K562 (cell line): ENCODE results near the gene PPFIA3. TPM values are rescaled to one million over a fixed set of nuclear protein-coding genes. Genes with fewer than 3 reads are reported as not detected.

ENCODE experiments used
- CBFA2T2 ChIP-seq: fragments of 450-650 bp; conservative IDR thresholded peaks from 2 replicates; pipeline ENCODE4 v1.6.1; 2017; ENCODE audit warnings: mild to moderate bottlenecking
- SMC3 ChIP-seq: conservative IDR thresholded peaks from 2 replicates; pipeline ENCODE4 v1.6.1; 2011; ENCODE audit warnings: low read depth, low read length, improper control_type of control experiment; ENCODE audit not compliant: insufficient read depth
- ZNF175 ChIP-seq: fragments of 200-800 bp; sonication (Bioruptor generic); IDR thresholded peaks from 2 replicates; pipeline ENCODE4 v1.6.1; 2016; ENCODE audit warnings: low read depth, mild to moderate bottlenecking, missing genetic modification characterization, missing compliant biosample characterization
- polyA plus RNA-seq, 8 experiments: library from polyadenylated mRNA; depleted of rRNA in 4 of 8; stranded (reverse) in 5 of 8; unstranded in 3 of 8; fragments of >200 nt; fragmentation: Nextera tagmentation in 2 of 8; fragmentation: Illumina TruSeq in 1 of 8; extraction: Ambion mirVana in 2 of 8; extraction: Trizol in 1 of 8; gene quantifications; 2 replicates each; pipeline versions ENCODE4 v1.2.1 to v1.2.3, GENCODE V29; 2011 to 2014; ENCODE audit warnings: inconsistent platforms in 1 of 8, missing spikeins in 1 of 8
- total RNA-seq, 7 experiments: library from RNA; depleted of rRNA in 6 of 7; stranded (reverse); fragments of >200 nt in 6 of 7; fragmentation: Illumina TruSeq in 2 of 7; extraction: Trizol in 2 of 7; gene quantifications; 2 replicates each; pipeline versions ENCODE4 v1.2.1 to v1.2.3, GENCODE V29; 2011 to 2021; ENCODE audit warnings: low replicate concordance in 1 of 7
- TF ChIP-seq, protein P1 (sequence below), 2 experiments: fragments of 450-650 bp; IDR thresholded peaks; 2 replicates each; pipeline ENCODE4 v1.6.1; 2018; ENCODE audit warnings: mild to moderate bottlenecking in 2 of 2, low read depth in 1 of 2; ENCODE audit not compliant: partially characterized antibody in 2 of 2
- TF ChIP-seq, protein P2 (sequence below): fragments of 450-650 bp; IDR thresholded peaks from 2 replicates; pipeline ENCODE4 v1.6.1; 2016; ENCODE audit warnings: mild to moderate bottlenecking

PPFIA3 gene
- total and polyA plus RNA-seq, 9 of the 15 experiments (the other 6 are each of a cell fraction or from before 2014, with no cell fraction given) = 0.10 to 53.0 (median 17.6) TPM

DNA sequence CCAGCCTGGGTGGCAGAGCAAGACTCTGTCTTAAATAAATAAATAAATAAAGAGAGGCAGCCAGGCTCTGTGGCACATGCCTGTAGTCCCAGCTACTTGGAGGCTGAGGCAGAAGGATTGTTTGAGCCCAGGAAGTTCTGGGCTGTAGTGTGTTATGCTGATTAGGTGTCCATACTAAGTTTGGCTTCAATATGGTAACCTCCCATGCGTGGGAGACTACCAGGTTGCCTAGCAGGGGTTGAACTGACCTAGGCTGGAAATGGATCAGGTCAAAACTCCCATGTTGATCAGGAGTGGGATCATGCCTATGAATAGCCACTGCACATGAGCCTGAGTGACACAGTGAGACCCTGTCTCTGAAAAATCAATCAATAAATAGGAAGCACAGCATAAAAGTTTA, 38.1 kb upstream of the PPFIA3 start (continued):
- TF ChIP-seq, protein P1, sequence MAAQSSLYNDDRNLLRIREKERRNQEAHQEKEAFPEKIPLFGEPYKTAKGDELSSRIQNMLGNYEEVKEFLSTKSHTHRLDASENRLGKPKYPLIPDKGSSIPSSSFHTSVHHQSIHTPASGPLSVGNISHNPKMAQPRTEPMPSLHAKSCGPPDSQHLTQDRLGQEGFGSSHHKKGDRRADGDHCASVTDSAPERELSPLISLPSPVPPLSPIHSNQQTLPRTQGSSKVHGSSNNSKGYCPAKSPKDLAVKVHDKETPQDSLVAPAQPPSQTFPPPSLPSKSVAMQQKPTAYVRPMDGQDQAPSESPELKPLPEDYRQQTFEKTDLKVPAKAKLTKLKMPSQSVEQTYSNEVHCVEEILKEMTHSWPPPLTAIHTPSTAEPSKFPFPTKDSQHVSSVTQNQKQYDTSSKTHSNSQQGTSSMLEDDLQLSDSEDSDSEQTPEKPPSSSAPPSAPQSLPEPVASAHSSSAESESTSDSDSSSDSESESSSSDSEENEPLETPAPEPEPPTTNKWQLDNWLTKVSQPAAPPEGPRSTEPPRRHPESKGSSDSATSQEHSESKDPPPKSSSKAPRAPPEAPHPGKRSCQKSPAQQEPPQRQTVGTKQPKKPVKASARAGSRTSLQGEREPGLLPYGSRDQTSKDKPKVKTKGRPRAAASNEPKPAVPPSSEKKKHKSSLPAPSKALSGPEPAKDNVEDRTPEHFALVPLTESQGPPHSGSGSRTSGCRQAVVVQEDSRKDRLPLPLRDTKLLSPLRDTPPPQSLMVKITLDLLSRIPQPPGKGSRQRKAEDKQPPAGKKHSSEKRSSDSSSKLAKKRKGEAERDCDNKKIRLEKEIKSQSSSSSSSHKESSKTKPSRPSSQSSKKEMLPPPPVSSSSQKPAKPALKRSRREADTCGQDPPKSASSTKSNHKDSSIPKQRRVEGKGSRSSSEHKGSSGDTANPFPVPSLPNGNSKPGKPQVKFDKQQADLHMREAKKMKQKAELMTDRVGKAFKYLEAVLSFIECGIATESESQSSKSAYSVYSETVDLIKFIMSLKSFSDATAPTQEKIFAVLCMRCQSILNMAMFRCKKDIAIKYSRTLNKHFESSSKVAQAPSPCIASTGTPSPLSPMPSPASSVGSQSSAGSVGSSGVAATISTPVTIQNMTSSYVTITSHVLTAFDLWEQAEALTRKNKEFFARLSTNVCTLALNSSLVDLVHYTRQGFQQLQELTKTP (IDR thresholded peaks at IDR 0.05; ENCODE audit: low read depth in 1 of 2, partially characterized antibody in 2 of 2) = no peak
- no peak for TF ChIP-seq SMC3
- TF ChIP-seq CBFA2T2 = 0 out of 2 replicates have a peak, but pooled peaks have one; percentile 35
- TF ChIP-seq, protein P2, sequence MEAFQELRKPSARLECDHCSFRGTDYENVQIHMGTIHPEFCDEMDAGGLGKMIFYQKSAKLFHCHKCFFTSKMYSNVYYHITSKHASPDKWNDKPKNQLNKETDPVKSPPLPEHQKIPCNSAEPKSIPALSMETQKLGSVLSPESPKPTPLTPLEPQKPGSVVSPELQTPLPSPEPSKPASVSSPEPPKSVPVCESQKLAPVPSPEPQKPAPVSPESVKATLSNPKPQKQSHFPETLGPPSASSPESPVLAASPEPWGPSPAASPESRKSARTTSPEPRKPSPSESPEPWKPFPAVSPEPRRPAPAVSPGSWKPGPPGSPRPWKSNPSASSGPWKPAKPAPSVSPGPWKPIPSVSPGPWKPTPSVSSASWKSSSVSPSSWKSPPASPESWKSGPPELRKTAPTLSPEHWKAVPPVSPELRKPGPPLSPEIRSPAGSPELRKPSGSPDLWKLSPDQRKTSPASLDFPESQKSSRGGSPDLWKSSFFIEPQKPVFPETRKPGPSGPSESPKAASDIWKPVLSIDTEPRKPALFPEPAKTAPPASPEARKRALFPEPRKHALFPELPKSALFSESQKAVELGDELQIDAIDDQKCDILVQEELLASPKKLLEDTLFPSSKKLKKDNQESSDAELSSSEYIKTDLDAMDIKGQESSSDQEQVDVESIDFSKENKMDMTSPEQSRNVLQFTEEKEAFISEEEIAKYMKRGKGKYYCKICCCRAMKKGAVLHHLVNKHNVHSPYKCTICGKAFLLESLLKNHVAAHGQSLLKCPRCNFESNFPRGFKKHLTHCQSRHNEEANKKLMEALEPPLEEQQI = no peak
- no peak for TF ChIP-seq ZNF175 (CRISPR knock-in tag)
